Measurements from ENCODE around the gene SHB. TPM values are rescaled to one million over a fixed set of nuclear protein-coding genes. Genes with fewer than 3 reads are reported as not detected.
A peak's percentile ranks its signal among the peaks of the same experiment; 100 is the strongest.

The SHB gene
- total and polyA plus RNA-seq, 2 of the 13 experiments (the other 11 are each of a cell fraction or from before 2014, with no cell fraction given): 19.4 to 20.7 TPM

GRCh38 chr9:38047301-38048251 lies 21.5 kb downstream of the SHB start (continued):
- TF ChIP-seq BRF2 (CRISPR knock-in tag; IDR thresholded peaks at IDR 0.05) (no peak), NFIB (CRISPR knock-in tag; IDR thresholded peaks at IDR 0.05; ENCODE audit: borderline replicate concordance) (no peak), CCAR2 (optimal IDR thresholded peaks at IDR 0.05; ENCODE audit: low read depth, low read length) (no peak), ERF (CRISPR knock-in tag; IDR thresholded peaks at IDR 0.05) (peak; percentile 90), ZNF646 (CRISPR knock-in tag; IDR thresholded peaks at IDR 0.05) (peak; percentile 59; the same call in 1 of the 2 replicates), RAD51 (IDR thresholded peaks at IDR 0.05; ENCODE audit: borderline replicate concordance) (no peak), ELF3 (CRISPR knock-in tag; IDR thresholded peaks at IDR 0.05) (peak; percentile 93), HOXA3 (CRISPR knock-in tag; IDR thresholded peaks at IDR 0.05) (peak; percentile 93), XRCC5 (optimal IDR thresholded peaks at IDR 0.05; ENCODE audit: low read length) (no peak), ZNF713 (CRISPR knock-in tag; IDR thresholded peaks at IDR 0.05) (peak; percentile 87; the same call in 1 of the 2 replicates), ZNF891 (CRISPR knock-in tag; IDR thresholded peaks at IDR 0.05) (peak; percentile 72; the same call in 1 of the 2 replicates), ELK4 (CRISPR knock-in tag; IDR thresholded peaks at IDR 0.05; ENCODE audit: borderline replicate concordance) (no peak), GRHL1 (CRISPR knock-in tag; conservative IDR thresholded peaks at IDR 0.05) (no peak), TEAD2 (CRISPR knock-in tag; IDR thresholded peaks at IDR 0.05) (no peak), ZNF274 (CRISPR knock-in tag; IDR thresholded peaks at IDR 0.05) (peak; percentile 31; the same call in 1 of the 2 replicates), AHR (CRISPR knock-in tag; IDR thresholded peaks at IDR 0.05) (0 out of 2 replicates have a peak, but pooled peaks have one; percentile 76), NR0B2 (CRISPR knock-in tag; IDR thresholded peaks at IDR 0.05) (no peak)

All from HepG2 (cell line).